Measurements from ENCODE around the gene GHR. TPM values are rescaled to one million over a fixed set of nuclear protein-coding genes. Genes with fewer than 3 reads are reported as not detected.

The GHR gene
- total and polyA plus RNA-seq, 2 donors (not counting 3 experiments of a cell fraction or from before 2014, with no cell fraction given), result 0.27 to 0.28 TPM

GRCh38 chr5:42586625-42587024 is 163.4 kb downstream of the GHR start:
- no peak for FAIRE-seq
- no peak overlapping the region for H3K4me3 ChIP-seq (replicated peaks in 1 of 3; ENCODE audit: insufficient read depth in 1 of 3, low read depth in 1 of 3, low read length in 3 of 3)
- DNase-seq (ENCODE audit: low read depth, low spot score), result no peak

More at GRCh38 chr5:42586625-42587024, 163.4 kb downstream of the GHR start:
- H3K27ac ChIP-seq (ENCODE audit: insufficient read depth, low read depth, low read length), result no peak overlapping the region
- peaks cover 0 to 5% of the 10 kb centered on the region in 2 experiments for H3K27me3 ChIP-seq (ENCODE audit: control insufficient read depth in 2 of 2, insufficient read depth in 2 of 2, low read length in 2 of 2)
- CTCF ChIA-PET, result interaction anchor here (1.3 to 5.9 kb wide), 4 partner anchors 16 to 731 kb away, joined by 4 to 83 read pairs (median 30); no protein-coding TSS in a partner anchor
- POLR2A ChIA-PET, result no interaction called here
- H3K9me3 ChIP-seq (replicated peaks; ENCODE audit: control insufficient read depth, insufficient read depth, low read length), result no peaks in the 10 kb centered on the region
- H2AFZ ChIP-seq (ENCODE audit: low read depth, low read length), result no peak overlapping the region
- dilution Hi-C loops (cut with MboI; ENCODE audit: extremely low pct_ligation_motif_present, low sequenced_read_pairs), result no loop called here
- H3K4me2 ChIP-seq (ENCODE audit: insufficient read depth, low read length), result no peak overlapping the region
- H3K4me1 ChIP-seq (ENCODE audit: control insufficient read depth, extremely low read depth, insufficient read depth, low read length), result no peaks in the 10 kb centered on the region
- no peaks in the 10 kb centered on the region for H3K79me2 ChIP-seq (ENCODE audit: control insufficient read depth, insufficient read depth, low read length)
- H3K9me1 ChIP-seq (replicated peaks; ENCODE audit: control insufficient read depth, extremely low read depth, insufficient read depth, low read length), result no peaks in the 10 kb centered on the region
- intact Hi-C loops (cut with micrococcal nuclease), result no loop called here
- no peaks in the 10 kb centered on the region for H4K20me1 ChIP-seq (replicated peaks; ENCODE audit: control insufficient read depth, extremely low read depth, insufficient read depth, low read length)
- no peak for TF ChIP-seq POLR2AphosphoS5 (IDR thresholded peaks at IDR 0.05; ENCODE audit: insufficient read depth, low read depth, low read length)
- no peak for TF ChIP-seq GATA2 (IDR thresholded peaks at IDR 0.05; ENCODE audit: insufficient read depth, insufficient read length, low read depth, low read length)
- TF ChIP-seq FOS (IDR thresholded peaks at IDR 0.05; ENCODE audit: borderline replicate concordance, insufficient read depth, low read length), result no peak
- no peak for TF ChIP-seq MYC (IDR thresholded peaks at IDR 0.05; ENCODE audit: low read depth, low read length)
- no peak for TF ChIP-seq CTCF (IDR thresholded peaks at IDR 0.05; ENCODE audit: extremely low read depth in 1 of 2, insufficient read depth in 1 of 2, low read depth in 1 of 2, low read length in 2 of 2)
- TF ChIP-seq JUN (IDR thresholded peaks at IDR 0.05; ENCODE audit: borderline replicate concordance, insufficient read depth, insufficient read length, low read depth), result no peak
- TF ChIP-seq EZH2 (IDR thresholded peaks at IDR 0.05; ENCODE audit: borderline replicate concordance, low read depth, low read length, severe bottlenecking), result no peak
- H3K9ac ChIP-seq (replicated peaks; ENCODE audit: extremely low read depth, insufficient read depth, low read length), result no peak overlapping the region
- BruUV-seq (replicated peaks), result no TSS peak
- H3K36me3 ChIP-seq (ENCODE audit: control insufficient read depth in 2 of 2, extremely low read depth in 1 of 2, insufficient read depth in 2 of 2, low read length in 2 of 2), result no peaks in the 10 kb centered on the region
